Osteoblast (primary cell): Measurements from ENCODE around the gene NBR1. TPM values are rescaled to one million over a fixed set of nuclear protein-coding genes. Genes with fewer than 3 reads are reported as not detected.

Experiments
- DNase-seq: peaks from one replicate; pipeline ENCODE4 v3.0.0; 2011; ENCODE audit warnings: low spot score, mixed read lengths; ENCODE audit not compliant: insufficient read length; ENCODE audit errors: missing footprints
- H2AFZ ChIP-seq: 2 replicates; pipeline ENCODE4 v1.6.0; 2011; ENCODE audit warnings: mild to moderate bottlenecking, low read length
- H3K27ac ChIP-seq: 2 replicates; pipeline ENCODE4 v1.5.1; 2011; ENCODE audit warnings: mild to moderate bottlenecking, low read depth, low read length, moderate library complexity
- H3K27me3 ChIP-seq: 2 replicates; pipeline ENCODE4 v1.6.0; 2012; ENCODE audit warnings: mild to moderate bottlenecking, control low read depth, inconsistent platforms, low read length, moderate library complexity; ENCODE audit not compliant: insufficient read depth
- H3K36me3 ChIP-seq: 2 replicates; pipeline ENCODE4 v1.5.1; 2011; ENCODE audit warnings: mild to moderate bottlenecking, low read length, control low read depth, moderate library complexity; ENCODE audit not compliant: insufficient read depth
- H3K4me1 ChIP-seq: 2 replicates; pipeline ENCODE4 v1.5.1; 2011; ENCODE audit warnings: mild to moderate bottlenecking, low read length, control low read depth, moderate library complexity; ENCODE audit not compliant: insufficient read depth
- H3K4me2 ChIP-seq: 2 replicates; pipeline ENCODE4 v1.6.0; 2011; ENCODE audit warnings: mild to moderate bottlenecking, low read length; ENCODE audit not compliant: insufficient read depth
- H3K4me3 ChIP-seq: fragments of 200-600 bp; sonication (generic); 3 replicates; pipeline ENCODE4 v1.5.1; 2012; ENCODE audit warnings: mild to moderate bottlenecking, low read length, inconsistent platforms; ENCODE audit not compliant: insufficient read depth
- H3K79me2 ChIP-seq: 2 replicates; pipeline ENCODE4 v1.6.0; 2012; ENCODE audit warnings: mild to moderate bottlenecking, low read length, control low read depth, inconsistent platforms; ENCODE audit not compliant: insufficient read depth
- H3K9me3 ChIP-seq: 2 replicates; pipeline ENCODE4 v1.5.1; 2011; ENCODE audit warnings: low read depth, low read length, control low read depth
- H4K20me1 ChIP-seq: 2 replicates; pipeline ENCODE4 v1.6.0; 2012; ENCODE audit warnings: mild to moderate bottlenecking, low read length, control low read depth; ENCODE audit not compliant: insufficient read depth
- total RNA-seq: library from RNA; depleted of rRNA; stranded (reverse); fragments of >200 nt; gene quantifications from 2 replicates; pipeline ENCODE4 v1.2.3, GENCODE V29; 2012
- TF ChIP-seq, protein P1 (sequence below): IDR thresholded peaks from 2 replicates; pipeline ENCODE4 v1.5.1; 2011; ENCODE audit warnings: mild to moderate bottlenecking, low read depth, low read length, moderate library complexity; ENCODE audit errors: extremely low read depth

The NBR1 gene
- total RNA-seq, 1 donor, result 121 TPM

DNA sequence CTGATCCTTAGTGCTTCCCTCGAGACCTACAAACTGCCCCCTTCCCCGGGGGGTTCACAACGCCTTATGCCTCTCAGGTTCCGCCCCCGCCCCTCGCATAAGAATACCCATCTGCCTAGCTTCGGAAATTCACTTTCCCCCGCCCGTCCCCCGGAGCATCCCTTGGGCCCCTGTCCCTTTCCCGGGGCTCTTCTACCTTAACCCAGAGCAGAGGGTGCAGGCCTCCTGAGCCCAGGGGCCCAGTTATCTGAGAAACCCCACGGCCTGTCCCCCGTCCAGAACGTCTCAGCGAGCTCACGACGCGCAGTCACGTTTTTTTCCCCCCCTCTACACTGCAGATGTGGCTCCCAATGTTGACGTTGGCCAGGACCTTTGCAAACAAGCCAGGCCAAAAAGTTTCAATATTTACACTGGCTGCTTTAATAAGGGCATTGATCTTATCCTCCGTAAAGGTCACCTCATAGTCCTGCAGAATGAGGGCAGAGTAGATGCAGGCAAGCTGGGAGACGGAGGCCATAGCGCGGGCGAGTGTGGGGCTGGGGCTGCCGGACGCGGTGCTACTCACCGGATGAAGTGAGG is 1.4 kb upstream of the NBR1 start:
- Histone ChIP-seq H3K27me3 (no peaks in the 10 kb centered on the region), H3K79me2 (peaks cover 36% of the 10 kb centered on the region), H3K9me3 (no peaks in the 10 kb centered on the region), H4K20me1 (peaks cover 7% of the 10 kb centered on the region), H3K4me1 (peaks cover 30% of the 10 kb centered on the region), H2AFZ (peak overlapping the region; percentile 99), H3K36me3 (no peaks in the 10 kb centered on the region), H3K4me3 (peak overlapping the region; percentile 82), H3K27ac (peak overlapping the region; percentile 96), H3K4me2 (peak overlapping the region; percentile 100)
- DNase-seq, result peak; percentile 82
- TF ChIP-seq, protein P1, sequence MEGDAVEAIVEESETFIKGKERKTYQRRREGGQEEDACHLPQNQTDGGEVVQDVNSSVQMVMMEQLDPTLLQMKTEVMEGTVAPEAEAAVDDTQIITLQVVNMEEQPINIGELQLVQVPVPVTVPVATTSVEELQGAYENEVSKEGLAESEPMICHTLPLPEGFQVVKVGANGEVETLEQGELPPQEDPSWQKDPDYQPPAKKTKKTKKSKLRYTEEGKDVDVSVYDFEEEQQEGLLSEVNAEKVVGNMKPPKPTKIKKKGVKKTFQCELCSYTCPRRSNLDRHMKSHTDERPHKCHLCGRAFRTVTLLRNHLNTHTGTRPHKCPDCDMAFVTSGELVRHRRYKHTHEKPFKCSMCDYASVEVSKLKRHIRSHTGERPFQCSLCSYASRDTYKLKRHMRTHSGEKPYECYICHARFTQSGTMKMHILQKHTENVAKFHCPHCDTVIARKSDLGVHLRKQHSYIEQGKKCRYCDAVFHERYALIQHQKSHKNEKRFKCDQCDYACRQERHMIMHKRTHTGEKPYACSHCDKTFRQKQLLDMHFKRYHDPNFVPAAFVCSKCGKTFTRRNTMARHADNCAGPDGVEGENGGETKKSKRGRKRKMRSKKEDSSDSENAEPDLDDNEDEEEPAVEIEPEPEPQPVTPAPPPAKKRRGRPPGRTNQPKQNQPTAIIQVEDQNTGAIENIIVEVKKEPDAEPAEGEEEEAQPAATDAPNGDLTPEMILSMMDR, result no peak

DNA sequence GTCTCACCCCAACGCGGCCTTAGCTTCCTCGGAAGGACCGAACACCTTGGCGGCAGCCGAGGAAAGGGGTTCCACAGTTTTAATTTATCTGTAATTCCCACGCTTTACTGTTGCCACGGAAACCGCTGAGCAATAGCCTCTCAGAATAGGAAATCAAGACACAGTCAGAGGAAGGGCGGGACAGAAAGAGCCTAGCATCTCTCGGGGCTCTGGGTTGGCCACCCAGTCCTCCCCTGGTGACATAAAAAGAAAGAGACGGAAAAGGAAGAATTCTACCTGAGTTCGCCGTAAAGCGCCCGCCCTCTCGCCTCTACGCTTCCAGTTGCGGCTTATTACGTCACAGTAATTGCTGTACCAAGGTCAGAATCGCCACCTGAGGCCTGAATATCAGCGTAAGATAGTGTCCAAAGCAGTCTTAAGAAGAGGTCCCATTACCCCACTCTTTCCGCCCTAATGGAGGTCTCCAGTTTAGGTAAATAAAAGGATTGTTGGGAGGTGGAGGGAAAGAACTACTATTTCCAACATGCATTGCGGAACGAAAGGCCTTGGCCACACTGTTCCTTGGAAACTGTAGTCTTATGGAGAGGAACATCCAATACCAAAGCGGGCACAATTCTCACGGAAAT is 761 bp upstream of the NBR1 start:
- H3K36me3 ChIP-seq, result no peaks in the 10 kb centered on the region
- H3K27me3 ChIP-seq, result no peaks in the 10 kb centered on the region
- peaks cover 11% of the 10 kb centered on the region for H4K20me1 ChIP-seq
- peak overlapping the region; percentile 82 for H3K4me3 ChIP-seq
- peak overlapping the region; percentile 100 for H3K4me2 ChIP-seq
- peak overlapping the region; percentile 96 for H3K27ac ChIP-seq
- peaks cover 33% of the 10 kb centered on the region for H3K4me1 ChIP-seq
- H3K79me2 ChIP-seq, result peaks cover 41% of the 10 kb centered on the region
- peak overlapping the region; percentile 99 for H2AFZ ChIP-seq
- no peaks in the 10 kb centered on the region for H3K9me3 ChIP-seq
- TF ChIP-seq, protein P1, result no peak
- DNase-seq, result peak; percentile 98

DNA sequence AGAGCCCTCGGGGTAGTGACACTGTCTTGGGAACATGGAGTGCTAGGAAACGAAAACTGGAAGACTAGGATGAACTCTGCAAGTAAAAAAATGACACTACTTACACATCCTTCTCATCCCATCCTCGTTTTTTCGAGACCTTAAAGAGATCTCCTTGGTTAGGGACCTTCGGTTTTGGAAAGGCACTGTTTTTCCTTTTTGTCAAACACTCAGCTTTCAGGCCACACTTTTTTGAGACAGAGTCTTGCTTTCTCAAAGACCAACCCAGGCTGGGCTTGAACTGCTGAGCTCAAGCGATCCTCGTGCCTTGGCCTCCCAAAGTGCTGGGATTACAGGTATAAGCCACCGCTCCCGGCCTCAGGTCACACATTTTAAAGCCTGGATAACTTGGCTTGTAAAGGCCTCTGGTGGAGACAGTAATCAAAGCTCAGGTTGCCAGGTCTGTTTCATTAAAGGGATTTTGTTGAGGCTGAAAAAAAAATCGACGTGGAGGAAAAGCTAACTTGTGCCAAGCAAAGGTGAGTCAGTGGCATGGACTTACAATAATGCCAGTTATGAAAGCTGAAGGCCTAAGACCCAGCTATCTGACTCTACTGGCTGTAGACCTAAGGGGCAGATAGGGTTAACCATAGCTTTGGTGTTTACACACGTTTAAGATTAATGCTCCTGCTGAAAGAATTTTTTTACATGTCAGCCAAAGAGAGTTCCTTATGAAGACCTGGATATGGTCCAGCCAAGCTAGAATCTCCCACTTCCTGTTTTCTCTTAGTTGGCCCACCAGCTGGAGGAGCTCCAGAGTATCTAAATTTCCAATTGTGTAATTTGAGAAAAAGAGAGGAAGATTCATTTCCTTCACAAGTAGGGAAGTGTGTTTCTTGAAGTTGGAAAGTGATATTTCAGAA is 823 bp downstream of the NBR1 start:
- peaks cover 51% of the 10 kb centered on the region for H3K79me2 ChIP-seq

More for the DNA sequence above, 823 bp downstream of the NBR1 start:
- Histone ChIP-seq H3K4me1 (peaks cover 44% of the 10 kb centered on the region), H4K20me1 (peaks cover 15% of the 10 kb centered on the region), H3K4me2 (peak overlapping the region; percentile 100), H3K27ac (peak overlapping the region; percentile 96), H2AFZ (peak overlapping the region; percentile 77), H3K4me3 (peak overlapping the region; percentile 82), H3K9me3 (no peaks in the 10 kb centered on the region), H3K36me3 (peaks cover 11% of the 10 kb centered on the region), H3K27me3 (no peaks in the 10 kb centered on the region)
- TF ChIP-seq, protein P1, result peak; percentile 30
- DNase-seq, result peak; percentile 72
